GM18505 (cell line): Measurements from ENCODE around the gene ENPP3.

ENCODE experiments used
- ATAC-seq: cut with Tn5 transposase; IDR thresholded peaks from one replicate; pipeline ENCODE4 v1.9.1; 2021; ENCODE audit not compliant: unreplicated experiment
- POLR2A ChIP-seq: IDR thresholded peaks from 4 replicates; pipeline ENCODE4 v1.6.1; 2011; ENCODE audit warnings: borderline replicate concordance; ENCODE audit not compliant: insufficient read depth, insufficient read length; ENCODE audit errors: extremely low read depth

The ENPP3 gene

DNA sequence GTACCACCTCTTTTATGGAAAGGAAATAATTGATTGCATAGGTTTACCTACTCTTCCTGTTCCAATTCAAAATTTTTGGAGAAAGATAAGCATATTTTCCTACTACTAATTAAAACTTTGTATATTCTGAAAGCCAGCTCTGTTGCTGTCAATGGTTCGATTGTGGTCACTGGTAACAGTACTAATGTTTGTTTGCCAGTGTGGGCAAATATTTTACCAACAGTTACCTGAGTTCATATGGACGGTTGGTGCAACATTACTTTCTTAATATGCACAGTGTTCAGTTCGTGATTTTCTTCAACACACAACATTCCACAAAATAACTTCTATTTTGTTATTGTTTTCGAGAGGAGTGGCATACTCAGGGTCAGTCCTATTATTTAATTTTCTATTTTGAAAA is 90.8 kb downstream of the ENPP3 start:
- no peak for ATAC-seq
- TF ChIP-seq POLR2A: no peak

DNA sequence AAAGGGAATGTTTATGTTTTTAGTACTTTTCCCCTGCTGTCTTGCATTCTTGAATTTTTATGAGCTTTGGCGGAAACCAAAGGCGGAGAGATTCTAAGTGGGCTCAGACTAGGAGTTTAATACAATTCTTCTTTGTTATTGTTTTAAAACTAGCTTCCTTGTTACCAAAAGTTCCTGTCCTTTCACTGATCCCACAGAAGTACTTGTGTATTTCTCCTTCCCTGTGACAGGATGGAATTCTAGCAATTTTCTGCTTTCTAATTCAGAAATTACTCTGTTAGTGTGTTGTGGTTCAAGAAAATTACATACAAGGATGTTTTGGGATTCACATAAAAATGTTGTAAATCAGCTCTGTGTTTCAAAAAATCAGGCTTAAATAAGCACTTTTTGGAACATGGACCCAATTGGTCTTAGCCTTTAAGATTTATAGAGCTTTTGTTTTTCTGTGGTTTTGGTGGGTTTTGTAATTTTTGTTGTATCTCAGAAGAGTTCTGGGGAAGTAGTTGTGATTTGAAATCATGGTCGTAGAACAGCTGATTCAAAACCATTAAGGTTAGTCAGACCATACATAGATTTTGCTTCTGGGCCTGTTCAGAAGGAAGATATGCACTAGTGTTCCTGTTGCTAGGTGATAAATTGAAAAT is 91.3 kb downstream of the ENPP3 start:
- ATAC-seq: no peak
- TF ChIP-seq POLR2A: no peak

DNA sequence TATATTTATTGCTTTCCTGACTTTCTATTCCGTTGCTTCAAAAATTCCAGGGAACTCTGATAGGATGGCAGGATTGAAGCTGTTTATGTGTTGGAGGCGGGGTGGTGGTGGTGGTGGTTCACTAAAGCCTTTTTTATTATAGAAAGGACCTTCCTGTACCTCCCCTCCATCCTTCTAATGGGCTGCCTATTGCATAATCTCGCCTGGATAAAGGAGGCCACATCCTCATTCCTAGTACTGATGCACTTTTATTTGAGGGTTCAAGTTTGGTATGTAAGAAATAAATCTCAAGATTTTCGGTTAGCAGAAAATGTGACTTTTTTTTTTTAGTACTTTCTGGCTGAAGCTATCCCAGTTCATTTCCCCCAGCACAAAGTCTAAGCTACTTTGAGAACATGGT is 92.4 kb downstream of the ENPP3 start:
- no peak for ATAC-seq
- no peak for TF ChIP-seq POLR2A

GRCh38 chr6:131730264-131730663 is 93.2 kb downstream of the ENPP3 start:
- no peak for TF ChIP-seq POLR2A
- ATAC-seq: no peak

DNA sequence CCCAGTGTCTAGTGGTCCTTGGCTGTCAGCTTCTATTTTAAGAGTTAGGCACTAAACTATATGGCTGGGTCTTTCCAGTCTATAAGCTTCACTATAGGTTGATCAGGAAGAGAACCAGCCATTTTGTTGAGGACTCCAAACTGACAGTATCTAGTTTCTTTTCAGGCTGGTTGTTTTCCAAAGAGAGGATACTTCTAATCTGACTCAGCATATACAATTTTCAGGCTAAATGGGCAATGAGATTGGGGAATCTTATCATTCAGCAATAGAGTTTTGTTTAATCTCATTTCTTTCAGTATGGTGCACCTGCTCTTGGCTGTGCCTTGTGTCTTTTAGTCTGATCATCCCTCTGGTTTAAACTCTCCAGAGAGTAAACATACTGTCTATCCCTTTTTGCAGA is 94.1 kb downstream of the ENPP3 start:
- no peak for ATAC-seq
- no peak for TF ChIP-seq POLR2A

DNA sequence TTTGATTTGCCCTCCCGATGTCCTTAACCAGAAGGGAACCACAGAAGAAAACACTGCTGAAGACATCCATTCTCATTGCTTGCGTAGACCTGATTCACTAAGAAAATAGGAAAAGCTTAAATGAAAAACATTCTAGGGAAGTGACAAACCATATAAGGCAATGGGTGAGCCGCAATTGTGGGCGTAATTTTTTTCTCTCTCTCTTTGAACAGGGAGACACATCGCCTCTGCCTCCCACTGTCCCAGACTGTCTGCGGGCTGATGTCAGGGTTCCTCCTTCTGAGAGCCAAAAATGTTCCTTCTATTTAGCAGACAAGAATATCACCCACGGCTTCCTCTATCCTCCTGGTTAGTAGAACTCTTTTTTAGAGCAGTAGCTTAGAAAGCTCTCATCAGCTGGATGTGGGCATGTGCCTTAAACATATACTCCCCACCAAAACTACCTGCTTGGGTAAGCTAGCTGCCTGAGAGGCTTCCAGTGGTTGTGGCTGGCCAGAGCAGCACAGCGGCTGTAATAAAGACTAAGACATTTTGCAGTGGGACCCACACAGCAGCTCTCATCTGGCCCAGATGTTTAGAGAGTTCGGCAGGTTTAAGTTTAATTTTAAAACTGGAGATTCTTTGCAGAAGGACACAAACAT is 96.4 kb downstream of the ENPP3 start:
- ATAC-seq: no peak
- no peak for TF ChIP-seq POLR2A

DNA sequence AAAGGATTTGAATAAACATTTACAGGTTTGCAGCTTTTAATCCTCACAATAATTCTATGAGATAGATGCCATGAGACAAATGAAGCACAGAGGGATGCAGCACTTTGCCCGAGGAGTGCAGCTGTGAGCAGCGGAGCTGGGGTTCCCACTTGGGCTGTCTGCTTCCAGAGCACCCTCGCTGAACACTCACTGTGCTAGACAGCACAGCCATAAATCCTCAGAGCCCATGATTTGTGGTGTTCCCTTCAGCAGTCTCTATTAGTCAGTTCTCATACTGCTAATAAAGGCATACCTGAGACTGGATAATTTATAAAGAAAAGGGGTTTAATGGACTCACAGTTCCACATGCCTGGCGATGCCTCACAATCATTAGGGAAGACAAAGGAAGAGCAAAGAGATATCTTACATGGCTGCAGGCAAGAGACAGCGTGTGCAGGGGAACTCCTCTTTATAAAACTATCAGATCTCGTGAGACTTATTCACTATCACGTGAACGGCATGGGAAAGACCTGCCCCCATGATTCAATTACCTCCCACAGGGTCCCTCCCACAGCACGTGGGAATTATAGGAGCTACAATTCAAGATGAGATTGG is 99.0 kb downstream of the ENPP3 start:
- TF ChIP-seq POLR2A: no peak
- no peak for ATAC-seq

- TF ChIP-seq POLR2A: no peak
- no peak for ATAC-seq
These were observed 99.7 kb downstream of the ENPP3 start for GRCh38 chr6:131736811-131737210.

- TF ChIP-seq POLR2A: no peak
- no peak for ATAC-seq
These were observed 102.0 kb downstream of the ENPP3 start for GRCh38 chr6:131739136-131739535.

- ATAC-seq: no peak
- TF ChIP-seq POLR2A: no peak
These were observed 103.1 kb downstream of the ENPP3 start for GRCh38 chr6:131740161-131740560.

DNA sequence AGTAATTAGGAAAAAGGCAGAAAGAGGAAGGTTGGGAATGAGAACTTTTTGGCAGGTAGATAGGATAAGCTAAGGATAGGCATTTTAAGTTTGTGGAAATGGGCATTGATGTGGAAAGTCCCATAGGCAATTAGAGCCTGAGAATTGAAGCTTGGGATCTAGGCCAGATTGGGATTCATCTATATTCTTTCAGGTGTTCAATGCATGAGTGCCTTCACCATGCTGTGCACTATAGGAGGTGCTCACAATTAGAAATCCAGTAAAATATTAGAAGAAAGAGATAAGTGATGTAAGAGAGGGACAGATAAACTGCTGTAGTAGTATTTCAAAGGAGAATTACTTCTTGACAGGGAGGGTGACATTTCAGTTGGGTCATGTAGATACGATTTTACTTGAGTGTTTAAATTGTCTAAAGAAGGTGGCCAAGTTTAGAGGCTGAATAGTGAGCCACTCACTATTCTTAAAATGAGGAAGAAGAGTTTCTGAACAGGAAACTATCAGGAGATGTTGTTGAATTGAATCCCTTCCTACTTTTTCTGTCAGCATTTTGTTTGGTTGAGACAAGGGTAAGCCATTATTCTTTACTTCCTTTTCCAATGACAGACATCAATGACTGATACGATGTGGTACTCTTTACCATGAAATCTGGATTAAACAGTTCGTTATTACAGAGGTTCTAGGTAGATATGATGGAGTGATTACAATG is 104.7 kb downstream of the ENPP3 start:
- ATAC-seq: no peak
- TF ChIP-seq POLR2A: no peak

DNA sequence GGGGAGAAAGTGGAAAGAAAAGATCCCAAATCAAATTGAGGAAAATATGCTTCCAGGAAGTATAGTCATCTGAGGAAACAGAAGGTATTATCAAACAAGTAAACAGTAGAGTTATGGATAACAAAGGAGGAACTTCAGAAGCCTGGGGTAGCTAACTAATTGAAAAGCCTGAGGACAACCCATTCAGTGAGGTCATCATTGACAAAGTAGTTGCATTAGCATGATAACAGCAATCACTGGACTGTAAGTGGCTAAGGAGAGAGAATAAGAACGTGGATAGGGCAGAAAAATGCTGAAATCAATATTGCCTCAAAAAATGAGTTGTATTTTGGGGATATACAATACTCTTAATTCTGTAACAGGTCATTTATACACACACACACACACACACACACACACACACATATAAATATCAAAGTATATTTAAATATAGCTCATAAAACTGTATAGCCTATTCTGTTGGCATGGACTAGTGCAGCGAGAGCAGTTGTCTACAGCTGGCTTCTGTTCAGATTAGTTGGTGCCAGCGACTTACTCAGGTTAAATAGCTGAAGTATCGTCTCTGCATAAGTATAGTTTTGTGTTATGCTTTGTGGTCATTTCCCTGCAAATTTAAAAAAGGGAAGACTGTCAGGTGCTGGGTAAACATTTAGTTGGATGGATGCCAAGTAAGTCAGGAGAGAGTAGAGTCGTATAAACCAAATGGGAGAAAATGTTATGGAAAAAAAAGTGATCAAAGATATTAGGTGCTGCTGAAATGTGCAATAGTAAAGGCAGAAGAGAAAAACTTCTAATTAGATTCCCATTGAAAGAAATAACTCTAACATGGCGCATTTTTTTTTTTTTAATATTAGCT is 107.6 kb downstream of the ENPP3 start:
- no peak for ATAC-seq

GRCh38 chr6:131745476-131745875 is 108.4 kb downstream of the ENPP3 start:
- TF ChIP-seq POLR2A: no peak
- ATAC-seq: no peak

More for the DNA sequence above, 107.6 kb downstream of the ENPP3 start:
- TF ChIP-seq POLR2A: no peak
